A549 (cell line): ENCODE results near the gene TPI1. TPM values are rescaled to one million over a fixed set of nuclear protein-coding genes. Genes with fewer than 3 reads are reported as not detected.

ENCODE experiments used
- ATAC-seq, 2 experiments: fragments of 200-7000 bp in 1 of 2; fragments of >200 bp in 1 of 2; cut with Nextera tagmentation in 1 of 2; cut with Tn5 transposase in 1 of 2; 3 replicates each; pipeline versions ENCODE4 v1.8.0 to v1.9.1; 2018 to 2020; ENCODE audit warnings: mild to moderate bottlenecking in 1 of 2, moderate library complexity in 1 of 2
- CTCF ChIA-PET: fragments of 300-600 bp; sonication (Branson Sonifier 250); formaldehyde crosslinking; extraction: SDS; loops from one replicate; lab custom pipeline; 2021; ENCODE audit warnings: antibody characterized with exemption, inconsistent platforms; lab: Yijun Ruan, JAX
- POLR2A ChIA-PET: fragments of 350-600 bp; formaldehyde crosslinking; extraction: SDS; loops from one replicate; lab custom pipeline; 2021; ENCODE audit warnings: antibody characterized with exemption, inconsistent platforms; lab: Yijun Ruan, JAX
- DNase-seq, 2 experiments: peaks; one replicate each; pipeline versions ENCODE4 v3.0.0 to v3.0.0-alpha.2; 2011 to 2016; ENCODE audit warnings: low read depth in 1 of 2, low spot score in 1 of 2
- FAIRE-seq: peaks from 2 replicates; lab custom pipeline; 2011; peaks lifted over from hg19 to GRCh38; lab: Jason Lieb, UNC
- H3K27ac ChIP-seq, 2 experiments: fragments of >200 bp; sonication (Bioruptor Twin); formaldehyde crosslinking; 3 replicates each; pipeline ENCODE4 v1.5.1; 2016 to 2017
- H3K4me1 ChIP-seq: fragments of >200 bp; sonication (Bioruptor Twin); formaldehyde crosslinking; 3 replicates; pipeline ENCODE4 v1.6.1; 2016
- H3K4me2 ChIP-seq: fragments of >200 bp; sonication (Bioruptor Twin); formaldehyde crosslinking; 3 replicates; pipeline ENCODE4 v1.6.1; 2016
- H3K4me3 ChIP-seq: fragments of >200 bp; sonication (Bioruptor Twin); formaldehyde crosslinking; 3 replicates; pipeline ENCODE4 v1.5.1; 2016
- H3K9me3 ChIP-seq: fragments of >200 bp; sonication (Bioruptor Twin); formaldehyde crosslinking; 3 replicates; pipeline ENCODE4 v1.6.1; 2016
- CBX8 ChIP-seq: fragments of 200-600 bp; sonication (generic); IDR thresholded peaks from 2 replicates; pipeline ENCODE4 v1.6.1; 2016
- CHD2 ChIP-seq: fragments of 150-350 bp; IDR thresholded peaks from 2 replicates; pipeline ENCODE4 v1.6.1; 2014; ENCODE audit warnings: low read length; ENCODE audit not compliant: partially characterized antibody
- CTCF ChIP-seq: fragments of >200 bp; sonication (Bioruptor Twin); formaldehyde crosslinking; IDR thresholded peaks from 3 replicates; pipeline ENCODE4 v1.5.1; 2016
- ELK1 ChIP-seq: fragments of 150-350 bp; IDR thresholded peaks from 2 replicates; pipeline ENCODE4 v1.6.1; 2014; ENCODE audit warnings: low read depth, mild to moderate bottlenecking, low read length
- EP300 ChIP-seq, 2 experiments: fragments of >200 bp; sonication (Bioruptor Twin); formaldehyde crosslinking; IDR thresholded peaks; 2 replicates in 1 of 2; 3 replicates in 1 of 2; pipeline ENCODE4 v1.6.1; 2016 to 2017
- ESRRA ChIP-seq: fragments of 150-350 bp; IDR thresholded peaks from 2 replicates; pipeline ENCODE4 v1.6.1; 2014; ENCODE audit warnings: mild to moderate bottlenecking, low read length, borderline replicate concordance
- HDAC2 ChIP-seq: fragments of 200-600 bp; sonication (generic); IDR thresholded peaks from 2 replicates; pipeline ENCODE4 v1.6.1; 2016
- HES2 ChIP-seq: fragments of >200 bp; sonication (Bioruptor Twin); formaldehyde crosslinking; IDR thresholded peaks from 2 replicates; pipeline ENCODE4 v1.6.1; 2016
- HEYL ChIP-seq: fragments of 250-450 bp; sonication (Bioruptor Pico); IDR thresholded peaks from 2 replicates; pipeline ENCODE4 v1.8.0; 2021; ENCODE audit warnings: mild to moderate bottlenecking, moderate library complexity
- HOXA7 ChIP-seq: fragments of 250-450 bp; sonication (Bioruptor Pico); IDR thresholded peaks from 2 replicates; pipeline ENCODE4 v1.5.0; 2020; ENCODE audit warnings: mild to moderate bottlenecking, moderate library complexity
- HOXB13 ChIP-seq: fragments of 250-450 bp; sonication (Bioruptor Pico); IDR thresholded peaks from 2 replicates; pipeline ENCODE4 v1.5.0; 2020; ENCODE audit warnings: low read depth, mild to moderate bottlenecking, moderate library complexity
- KDM1A ChIP-seq: fragments of 200-600 bp; sonication (generic); IDR thresholded peaks from 2 replicates; pipeline ENCODE4 v1.6.1; 2016; ENCODE audit warnings: low read depth, mild to moderate bottlenecking
- KDM5A ChIP-seq: fragments of 200-600 bp; sonication (generic); IDR thresholded peaks from 2 replicates; pipeline ENCODE4 v1.6.1; 2016; ENCODE audit warnings: antibody characterized with exemption, mild to moderate bottlenecking
- MAX ChIP-seq: IDR thresholded peaks from 2 replicates; pipeline ENCODE4 v1.6.1; 2012
- MYC ChIP-seq: IDR thresholded peaks from 2 replicates; pipeline ENCODE4 v1.6.1; 2012; ENCODE audit warnings: mild to moderate bottlenecking, inconsistent platforms, low read length, improper control_type of control experiment, borderline replicate concordance
- NFE2L2 ChIP-seq: fragments of 150-350 bp; conservative IDR thresholded peaks from 2 replicates; pipeline ENCODE4 v1.6.1; 2014; ENCODE audit warnings: low read length
- PBX3 ChIP-seq: IDR thresholded peaks from 2 replicates; pipeline ENCODE4 v1.6.1; 2012
- POLR2A ChIP-seq: IDR thresholded peaks from 2 replicates; pipeline ENCODE4 v1.6.1; 2012; ENCODE audit warnings: mild to moderate bottlenecking, low read length
- POLR2AphosphoS2 ChIP-seq: conservative IDR thresholded peaks from 2 replicates; pipeline ENCODE4 v1.6.1; 2012; ENCODE audit warnings: low read length, improper control_type of control experiment, inconsistent platforms
- RFX5 ChIP-seq: fragments of 450-650 bp; IDR thresholded peaks from 2 replicates; pipeline ENCODE4 v1.7.1; 2014; ENCODE audit warnings: antibody characterized with exemption, mild to moderate bottlenecking, moderate library complexity
- RNF2 ChIP-seq: fragments of 200-600 bp; sonication (generic); IDR thresholded peaks from 2 replicates; pipeline ENCODE4 v1.6.1; 2016; ENCODE audit warnings: low read depth, mild to moderate bottlenecking, antibody characterized with exemption, moderate library complexity, borderline replicate concordance
- SREBF2 ChIP-seq: fragments of 450-650 bp; IDR thresholded peaks from 2 replicates; pipeline ENCODE4 v1.6.1; 2014; ENCODE audit warnings: mild to moderate bottlenecking, moderate library complexity
- TP53 ChIP-seq: fragments of 250-450 bp; sonication (Bioruptor Pico); IDR thresholded peaks from 2 replicates; pipeline ENCODE4 v1.5.0; 2021; ENCODE audit warnings: mild to moderate bottlenecking, moderate library complexity
- USF2 ChIP-seq: fragments of 450-650 bp; IDR thresholded peaks from 2 replicates; pipeline ENCODE4 v1.6.1; 2014; ENCODE audit warnings: antibody characterized with exemption
- ZFP36 ChIP-seq: fragments of 450-650 bp; IDR thresholded peaks from 2 replicates; pipeline ENCODE4 v1.6.1; 2014; ENCODE audit warnings: borderline replicate concordance; ENCODE audit not compliant: partially characterized antibody
- ZNF302 ChIP-seq: fragments of 250-450 bp; sonication (Bioruptor Pico); IDR thresholded peaks from 2 replicates; pipeline ENCODE4 v1.9.0; 2021; ENCODE audit warnings: inconsistent platforms, mild to moderate bottlenecking, moderate library complexity
- ZSCAN20 ChIP-seq: fragments of 250-450 bp; sonication (Bioruptor Pico); IDR thresholded peaks from 2 replicates; pipeline ENCODE4 v1.8.0; 2022; ENCODE audit warnings: mild to moderate bottlenecking, moderate library complexity
- WGBS: methylation state at CpG from one replicate; pipeline ENCODE4 v1.1.6; 2017; ENCODE audit errors: missing lambda C conversion rate; 5-methylcytosine and 5-hydroxymethylcytosine counted together
- polyA plus RNA-seq, 4 experiments: library from polyadenylated mRNA; depleted of rRNA in 3 of 4; stranded (reverse); fragments of >200 nt; fragmentation: RNase III in 1 of 4; extraction: RNeasy Plus Mini Kit Qiagen cat#74134 plus additional on column Dnase treatment in 1 of 4; gene quantifications; 2 replicates in 3 of 4; 3 replicates in 1 of 4; pipeline ENCODE4 v1.2.3, GENCODE V29; 2011 to 2017

Gene TPI1
- polyA plus RNA-seq, 2 of the 4 experiments (the other 2 are of a cell fraction), result 1,293 to 1,913 TPM

GRCh38 chr12:6826734-6827436, 40.4 kb upstream of the TPI1 start:
- FAIRE-seq (no peak), DNase-seq (no peak), ATAC-seq (no peak)
- Histone ChIP-seq H3K4me3 (no peak overlapping the region), H3K4me2 (peak overlapping the region; percentile 72), H3K9me3 (no peaks in the 10 kb centered on the region), H3K4me1 (peaks cover 24% of the 10 kb centered on the region), H3K27ac (peak overlapping the region; percentile 87 to 96)
- CTCF ChIA-PET, result interaction anchor here (0.6 to 29.8 kb wide), 29 partner anchors 8 to 264 kb away, joined by 3 to 306 read pairs (median 9); partner anchors contain the start of genes CD4, CDCA3, COPS7A and GNB3
- POLR2A ChIA-PET, result interaction anchor here (0.6 to 2.6 kb wide), 5 partner anchors 24 to 103 kb away, joined by 3 to 20 read pairs (median 3); partner anchors contain the start of genes CDCA3, COPS7A, MLF2 and PTMS
- TF ChIP-seq MYC (no peak), SREBF2 (no peak), HOXA7 (CRISPR knock-in tag) (no peak), CTCF (no peak), RFX5 (no peak), KDM1A (no peak), TP53 (CRISPR knock-in tag) (no peak), HES2 (no peak), ZSCAN20 (CRISPR knock-in tag) (no peak), RNF2 (no peak)
- 81% methylated on average over 22 of the region's 22 CpGs for WGBS

- Histone ChIP-seq H3K4me3 (no peak overlapping the region), H3K4me2 (peak overlapping the region; percentile 72), H3K4me1 (peaks cover 19% of the 10 kb centered on the region), H3K27ac (peak overlapping the region; percentile 87 to 96), H3K9me3 (no peaks in the 10 kb centered on the region)
- peak; percentile 36 to 67; a peak in 5 of 6 replicates for ATAC-seq
- POLR2A ChIA-PET, result interaction anchor here (0.6 to 2.6 kb wide), 4 partner anchors 24 to 104 kb away, joined by 3 to 20 read pairs (median 4); partner anchors contain the start of genes CDCA3, COPS7A, MLF2 and USP5
- WGBS, result 9% methylated on average over 7 of the region's 8 CpGs
- CTCF ChIA-PET, result interaction anchor here (1.0 to 29.8 kb wide), 11 partner anchors 15 to 264 kb away, joined by 3 to 306 read pairs (median 38); partner anchors contain the start of genes CD4, GNB3 and MLF2
- DNase-seq, result peak; percentile 84 to 96
- FAIRE-seq, result peak; percentile 70
- TF ChIP-seq MAX, result peak; percentile 72
- TF ChIP-seq KDM5A, result no peak
- no peak for TF ChIP-seq CBX8
- no peak for TF ChIP-seq RFX5
- TF ChIP-seq HOXB13, result no peak
- TF ChIP-seq NFE2L2, result no peak
- TF ChIP-seq ESRRA, result no peak
- TF ChIP-seq POLR2AphosphoS2, result no peak
- TF ChIP-seq PBX3, result no peak
- no peak for TF ChIP-seq HDAC2
- TF ChIP-seq HEYL (CRISPR knock-in tag), result no peak
- no peak for TF ChIP-seq CTCF
- TF ChIP-seq RNF2, result no peak
- TF ChIP-seq ELK1, result no peak
- TF ChIP-seq CHD2, result no peak
- no peak for TF ChIP-seq ZNF302 (CRISPR knock-in tag)
- no peak for TF ChIP-seq ZFP36
- peak; percentile 82 for TF ChIP-seq USF2
- TF ChIP-seq MYC, result 0 out of 2 replicates have a peak, but pooled peaks have one; percentile 9
- no peak for TF ChIP-seq EP300 (IDR thresholded peaks at IDR 0.05)
- peak; percentile 39 for TF ChIP-seq POLR2A
Measured at GRCh38 chr12:6827437-6827911, 39.9 kb upstream of the TPI1 start.
